Lower leg skin (tissue), 4 donors: ENCODE data around the gene PACSIN2. TPM values are rescaled to one million over a fixed set of nuclear protein-coding genes. Genes with fewer than 3 reads are reported as not detected.
A peak's percentile ranks its signal among the peaks of the same experiment; 100 is the strongest.

Source experiments
- DNase-seq, 2 donors: peaks; one replicate each; pipeline ENCODE4 v3.0.0-alpha.2; 2019; ENCODE audit warnings: low spot score in 2 of 2
- H3K4me3 ChIP-seq: fragments of 200-600 bp; sonication (generic); 2 replicates; pipeline ENCODE4 v1.5.1; 2017; ENCODE audit warnings: mild to moderate bottlenecking, low read depth; ENCODE audit not compliant: poor library complexity, severe bottlenecking
- CTCF ChIP-seq, 3 donors: fragments of 450-650 bp; IDR thresholded peaks; one replicate each; pipeline ENCODE4 v1.5.1; 2016; ENCODE audit warnings: antibody characterized with exemption in 3 of 3, mild to moderate bottlenecking in 3 of 3, moderate library complexity in 2 of 3
- POLR2A ChIP-seq, 2 donors: fragments of 450-650 bp; IDR thresholded peaks; one replicate each; pipeline ENCODE4 v1.6.1; 2016 to 2017; ENCODE audit warnings: antibody characterized with exemption in 2 of 2, mild to moderate bottlenecking in 1 of 2, moderate library complexity in 1 of 2
- WGBS, 2 donors: methylation state at CpG; one replicate each; pipeline ENCODE4 v1.1.5; 2018; 5-methylcytosine and 5-hydroxymethylcytosine counted together
- intact Hi-C: fragments of 100-400 bp; cut with DNase I; formaldehyde crosslinking; loops from one replicate; pipeline ENCODE4 v1.15.0; 2023; ENCODE audit warnings: low total_unique reads
- total RNA-seq, 4 donors: library from RNA; depleted of rRNA; stranded (reverse); fragments of >200 nt; gene quantifications; one replicate each; pipeline ENCODE4 v1.1.0, GENCODE V29; 2016

The PACSIN2 gene
- total RNA-seq, 4 donors from 2014 or later = 46.3 to 88.8 (median 58.2) TPM

- no peak overlapping the region for H3K4me3 ChIP-seq
- TF ChIP-seq CTCF (IDR thresholded peaks at IDR 0.05) = no peak
- TF ChIP-seq POLR2A (IDR thresholded peaks at IDR 0.05) = no peak
- WGBS, 2 donors = 90 to 93% methylated on average over 7 of the region's 7 CpGs
- intact Hi-C loops = loop anchor here (5.0 kb wide), 1 partner anchor 50 kb away; no protein-coding TSS in a partner anchor
- DNase-seq = no peak
These were observed 152.8 kb downstream of the PACSIN2 start for GRCh38 chr22:42862045-42862734.

GRCh38 chr22:42860968-42861367 is 154.0 kb downstream of the PACSIN2 start:
- TF ChIP-seq POLR2A (IDR thresholded peaks at IDR 0.05) (no peak), CTCF (IDR thresholded peaks at IDR 0.05) (no peak)
- no peak overlapping the region for H3K4me3 ChIP-seq
- WGBS, 2 donors = 49 to 55% methylated on average over 4 of the region's 4 CpGs
- intact Hi-C loops = loop anchor here (5.0 kb wide), 1 partner anchor 51 kb away; no protein-coding TSS in a partner anchor
- DNase-seq = no peak

- TF ChIP-seq CTCF (IDR thresholded peaks at IDR 0.05) (no peak), POLR2A (IDR thresholded peaks at IDR 0.05) (no peak)
- intact Hi-C loops = no loop called here
- H3K4me3 ChIP-seq = no peak overlapping the region
- 96 to 98% methylated on average over 14 of the region's 14 CpGs for WGBS, 2 donors
- DNase-seq = no peak
These were observed 157.0 kb downstream of the PACSIN2 start for GRCh38 chr22:42857845-42858481.

- peak; percentile 86 to 98 for DNase-seq
- WGBS, 2 donors = 12 to 30% methylated on average over 22 to 49 of the region's 111 CpGs
- TF ChIP-seq CTCF (IDR thresholded peaks at IDR 0.05) (no peak), POLR2A (IDR thresholded peaks at IDR 0.05) (no peak)
- peak within 1 kb of the TSS; percentile 55 for H3K4me3 ChIP-seq
- intact Hi-C loops = no loop called here
These were observed 157.9 kb downstream of the PACSIN2 start, which contains the start of gene ARFGAP3 for GRCh38 chr22:42856865-42857704. Gene ARFGAP3, minus strand, starts transcription at chr22:42857273. Its CDS starts 91 bp downstream, at chr22:42857182.

- H3K4me3 ChIP-seq = peak overlapping the region; percentile 55
- WGBS, 2 donors = 0 to 1% methylated on average over 27 to 41 of the region's 44 CpGs
- no peak for TF ChIP-seq POLR2A (IDR thresholded peaks at IDR 0.05)
- no peak for TF ChIP-seq CTCF (IDR thresholded peaks at IDR 0.05)
- intact Hi-C loops = no loop called here
- peak; percentile 43 to 92 for DNase-seq
These were observed 158.6 kb downstream of the PACSIN2 start for GRCh38 chr22:42856179-42856864.
